SJSA1 (cell line): Measurements from ENCODE around the gene DDX51. TPM values are rescaled to one million over a fixed set of nuclear protein-coding genes. Genes with fewer than 3 reads are reported as not detected.

ENCODE experiments used
- DNase-seq, 2 experiments: peaks; one replicate each; pipeline ENCODE4 v3.0.0-alpha.2; 2015 to 2020; ENCODE audit warnings: low spot score in 2 of 2, low read depth in 1 of 2
- H3K27ac ChIP-seq: fragments of 250-450 bp; sonication (Bioruptor Pico); 2 replicates; pipeline ENCODE4 v1.5.1; 2020; ENCODE audit warnings: mild to moderate bottlenecking, moderate library complexity
- H3K27me3 ChIP-seq: fragments of 250-450 bp; sonication (Bioruptor Pico); replicated peaks from 2 replicates; pipeline ENCODE4 v1.5.1; 2020; ENCODE audit warnings: mild to moderate bottlenecking, moderate library complexity
- H3K36me3 ChIP-seq: fragments of 250-450 bp; sonication (Bioruptor Pico); 2 replicates; pipeline ENCODE4 v1.5.1; 2020; ENCODE audit warnings: mild to moderate bottlenecking
- H3K4me1 ChIP-seq: fragments of 250-450 bp; sonication (Bioruptor Pico); replicated peaks from 2 replicates; pipeline ENCODE4 v1.6.1; 2021; ENCODE audit warnings: mild to moderate bottlenecking
- H3K4me3 ChIP-seq: fragments of 250-450 bp; sonication (Bioruptor Pico); 2 replicates; pipeline ENCODE4 v1.5.1; 2020; ENCODE audit warnings: mild to moderate bottlenecking
- H3K9me3 ChIP-seq: fragments of 250-450 bp; sonication (Bioruptor Pico); replicated peaks from 2 replicates; pipeline ENCODE4 v1.5.1; 2020; ENCODE audit warnings: mild to moderate bottlenecking
- total RNA-seq: library from RNA; depleted of rRNA; stranded (reverse); fragments of >200 nt; shearing (Covaris generic); gene quantifications from 2 replicates; pipeline ENCODE4 v1.2.3, GENCODE V29; 2014

The DDX51 gene
- total RNA-seq, 1 experiment from 2014 or later = 11.8 TPM

DNA sequence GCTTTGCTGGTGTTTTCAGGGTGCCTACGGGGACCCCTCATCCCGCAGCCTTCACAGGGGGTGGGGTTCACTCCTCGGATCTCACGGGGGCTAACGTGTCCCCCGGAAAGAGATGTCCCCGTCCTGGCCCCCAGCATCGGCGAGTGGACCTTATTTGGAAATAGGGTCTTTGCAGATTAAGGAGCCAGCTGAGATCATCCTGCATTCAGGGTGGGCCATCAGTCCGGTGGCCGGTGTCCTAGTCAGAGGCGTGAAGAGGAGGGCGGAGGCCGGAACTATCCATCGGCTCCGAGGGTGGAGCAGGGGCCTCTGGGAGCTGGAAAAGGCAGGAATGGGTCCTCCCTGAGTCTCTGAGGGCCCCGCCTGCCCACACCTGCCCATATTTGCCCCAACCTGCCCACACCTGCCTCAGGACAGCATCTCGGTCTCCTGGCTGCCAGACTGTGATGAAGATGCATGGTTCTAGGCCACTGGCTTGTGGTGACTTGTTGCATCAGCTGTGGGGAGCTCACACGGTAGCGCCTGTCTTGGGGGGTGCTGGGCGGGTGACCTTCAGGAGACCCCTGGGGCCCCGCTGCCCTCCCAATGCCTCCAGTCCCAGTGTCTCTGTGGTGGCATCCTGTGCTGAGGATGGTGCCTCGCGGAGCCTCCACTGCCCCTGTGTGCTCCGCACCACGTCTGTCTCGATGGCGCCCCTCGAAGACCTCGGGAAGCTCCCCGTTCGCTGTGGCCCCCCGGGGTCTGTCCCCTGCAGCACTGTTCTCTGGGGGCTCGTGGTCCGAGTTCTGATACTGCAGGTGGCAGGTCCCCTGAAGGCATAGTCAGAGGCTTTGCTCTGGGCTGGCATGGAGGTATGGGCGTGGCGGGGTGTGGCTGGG is 14.8 kb upstream of the DDX51 start:
- Histone ChIP-seq H3K27me3 (no peaks in the 10 kb centered on the region), H3K4me3 (no peak overlapping the region), H3K27ac (no peak overlapping the region), H3K36me3 (no peaks in the 10 kb centered on the region), H3K4me1 (peaks cover 15% of the 10 kb centered on the region), H3K9me3 (no peaks in the 10 kb centered on the region)
- DNase-seq = no peak

- no peak for DNase-seq
- Histone ChIP-seq H3K4me1 (peaks cover 10% of the 10 kb centered on the region), H3K36me3 (no peaks in the 10 kb centered on the region), H3K27ac (no peak overlapping the region), H3K4me3 (no peak overlapping the region), H3K27me3 (no peaks in the 10 kb centered on the region), H3K9me3 (no peaks in the 10 kb centered on the region)
Measured at GRCh38 chr12:132157733-132158409, 13.8 kb upstream of the DDX51 start.

DNA sequence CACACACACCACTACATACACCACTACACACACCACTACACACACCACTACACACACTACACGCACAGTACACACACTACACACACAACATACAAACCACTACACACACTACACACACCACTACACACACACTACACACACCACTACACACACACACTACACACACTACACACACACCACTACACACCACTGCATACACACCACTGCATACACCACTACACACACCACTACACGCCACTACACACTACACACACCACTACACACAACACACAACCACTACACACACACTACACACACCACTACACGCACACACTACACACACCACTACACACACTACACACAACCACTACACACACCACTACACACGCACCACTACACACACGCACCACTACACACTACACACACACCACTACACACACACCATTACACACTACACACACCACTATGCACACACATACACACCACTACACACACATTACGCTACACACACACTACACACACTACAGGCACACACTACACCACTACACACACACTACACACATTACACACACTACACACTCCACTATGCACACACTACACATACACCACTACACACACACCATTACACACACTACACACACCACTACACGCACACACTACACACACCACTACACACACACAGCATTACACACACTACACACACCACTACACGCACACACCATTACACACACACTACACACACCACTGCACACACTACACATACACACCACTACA is 12.6 kb upstream of the DDX51 start:
- Histone ChIP-seq H3K9me3 (no peaks in the 10 kb centered on the region), H3K27ac (no peak overlapping the region), H3K36me3 (peaks cover 8% of the 10 kb centered on the region), H3K27me3 (no peaks in the 10 kb centered on the region), H3K4me1 (no peaks in the 10 kb centered on the region), H3K4me3 (no peak overlapping the region)
- no peak for DNase-seq

- Histone ChIP-seq H3K36me3 (peaks cover 15% of the 10 kb centered on the region), H3K9me3 (no peaks in the 10 kb centered on the region), H3K4me1 (no peaks in the 10 kb centered on the region), H3K4me3 (no peak overlapping the region), H3K27ac (no peak overlapping the region), H3K27me3 (no peaks in the 10 kb centered on the region)
- no peak for DNase-seq
Measured at GRCh38 chr12:132155771-132156572, 11.9 kb upstream of the DDX51 start.

DNA sequence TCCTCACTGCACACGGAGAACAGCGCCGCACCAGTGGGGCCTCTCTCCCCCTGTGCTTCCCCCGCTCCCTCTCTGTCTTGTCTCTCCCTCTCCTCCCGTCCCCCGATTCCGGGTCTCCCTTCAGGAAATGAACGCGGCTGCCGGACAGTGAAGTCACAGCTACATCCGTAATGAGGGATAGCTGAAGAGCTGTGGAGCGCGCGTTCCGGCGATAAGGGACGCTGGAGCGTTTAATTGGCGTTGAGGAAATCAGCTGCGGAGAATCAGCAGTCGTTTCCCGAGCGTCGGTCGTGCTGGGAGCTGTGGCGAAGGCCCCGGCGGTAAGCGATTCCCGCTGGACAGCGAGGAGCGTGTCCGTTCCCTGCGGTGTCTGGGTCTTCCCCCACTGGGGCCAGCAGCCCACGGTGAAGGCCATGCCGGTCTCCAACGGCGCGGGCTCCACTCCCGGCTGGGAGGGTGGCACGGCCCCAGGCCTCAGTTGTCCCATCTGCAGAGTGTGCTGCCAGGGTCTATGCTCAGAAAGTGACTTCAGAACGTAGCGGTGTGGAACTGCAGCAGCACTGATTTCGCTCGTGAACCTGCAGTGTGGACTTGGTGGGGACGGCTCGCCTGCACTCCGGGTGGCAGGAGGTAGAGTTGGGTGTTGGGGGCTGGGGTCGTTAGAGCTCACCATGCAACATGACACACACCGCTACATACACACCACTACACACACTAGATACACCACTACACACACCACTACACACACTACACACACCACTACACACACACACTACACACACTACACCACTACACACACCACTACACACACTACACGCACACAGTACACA is 11.0 kb upstream of the DDX51 start:
- H3K27ac ChIP-seq = no peak overlapping the region
- H3K36me3 ChIP-seq = peaks cover 16% of the 10 kb centered on the region
- DNase-seq = no peak
- no peak overlapping the region for H3K4me3 ChIP-seq
- H3K4me1 ChIP-seq = no peaks in the 10 kb centered on the region
- H3K9me3 ChIP-seq = no peaks in the 10 kb centered on the region
- no peaks in the 10 kb centered on the region for H3K27me3 ChIP-seq

GRCh38 chr12:132154341-132154761 is 10.2 kb upstream of the DDX51 start:
- no peaks in the 10 kb centered on the region for H3K4me1 ChIP-seq
- no peak for DNase-seq
- H3K36me3 ChIP-seq = peaks cover 16% of the 10 kb centered on the region
- H3K9me3 ChIP-seq = no peaks in the 10 kb centered on the region
- no peaks in the 10 kb centered on the region for H3K27me3 ChIP-seq
- H3K4me3 ChIP-seq = no peak overlapping the region
- no peak overlapping the region for H3K27ac ChIP-seq

GRCh38 chr12:132153501-132154340 is 9.6 kb upstream of the DDX51 start:
- DNase-seq = peak in 1 of 2 experiments; percentile 53
- H3K9me3 ChIP-seq = no peaks in the 10 kb centered on the region
- peaks cover 16% of the 10 kb centered on the region for H3K36me3 ChIP-seq
- H3K27me3 ChIP-seq = no peaks in the 10 kb centered on the region
- H3K27ac ChIP-seq = no peak overlapping the region
- H3K4me1 ChIP-seq = no peaks in the 10 kb centered on the region
- H3K4me3 ChIP-seq = no peak overlapping the region

DNA sequence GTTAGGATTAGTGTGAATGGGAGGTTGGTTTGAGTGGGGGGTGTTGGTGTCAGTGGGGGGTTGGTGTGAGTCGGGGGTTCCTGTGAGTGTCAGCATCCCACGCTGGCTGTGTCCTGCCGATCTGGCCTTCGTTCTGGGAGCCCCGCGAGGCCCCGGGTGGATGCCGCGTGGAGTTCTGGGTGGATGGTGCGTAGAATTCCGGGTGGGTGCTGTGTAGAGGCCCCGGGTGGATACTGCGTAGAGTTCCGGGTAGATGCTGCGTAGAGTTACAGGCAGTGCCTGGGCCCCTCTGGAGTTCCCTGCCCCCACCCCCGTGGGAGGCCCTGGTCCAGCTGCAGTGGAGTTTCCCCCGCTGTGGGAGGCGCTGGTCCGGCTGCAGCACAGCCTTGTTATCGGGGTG is 8.8 kb upstream of the DDX51 start:
- Histone ChIP-seq H3K36me3 (peaks cover 20% of the 10 kb centered on the region), H3K4me1 (no peaks in the 10 kb centered on the region), H3K27ac (no peak overlapping the region), H3K9me3 (no peaks in the 10 kb centered on the region), H3K27me3 (no peaks in the 10 kb centered on the region), H3K4me3 (no peak overlapping the region)
- no peak for DNase-seq

DNA sequence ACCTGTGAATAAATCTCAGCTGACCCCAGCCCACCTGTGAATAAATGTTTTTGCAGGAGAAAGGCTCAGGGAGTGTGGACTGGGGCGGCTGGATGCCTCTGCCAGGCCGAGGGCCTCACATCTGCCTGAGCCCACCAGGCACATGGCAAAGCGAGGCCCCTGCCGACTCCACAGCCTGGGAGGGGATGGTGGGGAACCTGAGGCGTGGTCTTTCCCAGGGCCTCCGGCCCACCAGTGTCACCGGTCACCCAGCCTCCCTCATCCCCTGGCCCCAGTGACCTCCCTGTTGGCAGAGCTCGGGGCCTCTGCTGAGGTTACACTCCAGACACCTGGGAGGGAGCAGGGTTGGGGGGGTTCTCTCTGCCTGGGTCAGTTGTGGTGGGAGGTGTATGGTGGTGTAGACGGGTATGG is 8.3 kb upstream of the DDX51 start:
- Histone ChIP-seq H3K9me3 (no peaks in the 10 kb centered on the region), H3K36me3 (peaks cover 25% of the 10 kb centered on the region), H3K4me1 (no peaks in the 10 kb centered on the region), H3K27ac (no peak overlapping the region), H3K4me3 (no peak overlapping the region), H3K27me3 (no peaks in the 10 kb centered on the region)
- no peak for DNase-seq

- H3K9me3 ChIP-seq = no peaks in the 10 kb centered on the region
- no peaks in the 10 kb centered on the region for H3K27me3 ChIP-seq
- H3K4me1 ChIP-seq = no peaks in the 10 kb centered on the region
- H3K4me3 ChIP-seq = no peak overlapping the region
- no peak overlapping the region for H3K27ac ChIP-seq
- H3K36me3 ChIP-seq = peaks cover 25% of the 10 kb centered on the region
- no peak for DNase-seq
Measured at GRCh38 chr12:132151766-132152410, 7.8 kb upstream of the DDX51 start.

- Histone ChIP-seq H3K4me1 (no peaks in the 10 kb centered on the region), H3K27me3 (no peaks in the 10 kb centered on the region), H3K4me3 (no peak overlapping the region), H3K27ac (no peak overlapping the region), H3K36me3 (peaks cover 26% of the 10 kb centered on the region), H3K9me3 (no peaks in the 10 kb centered on the region)
- no peak for DNase-seq
Measured at GRCh38 chr12:132151145-132151765, 7.1 kb upstream of the DDX51 start.
